Ovary (tissue), 9 donors: ENCODE measurements around the gene SLC46A1. TPM values are rescaled to one million over a fixed set of nuclear protein-coding genes. Genes with fewer than 3 reads are reported as not detected.

Experiments
- DNase-seq, 5 donors: peaks; one replicate each; pipeline ENCODE4 v3.0.0-alpha.2; 2019 to 2020
- H3K27ac ChIP-seq, 2 donors: fragments of 200-600 bp; one replicate each; pipeline versions ENCODE4 v1.5.1 to v1.8.0; 2019 to 2022
- H3K27me3 ChIP-seq: fragments of 200-600 bp; one replicate; pipeline ENCODE4 v1.8.0; 2022
- H3K36me3 ChIP-seq: fragments of 200-600 bp; sonication (generic); one replicate; pipeline ENCODE4 v1.5.1; 2019
- H3K4me1 ChIP-seq: one replicate; pipeline ENCODE4 v1.8.1; 2013; ENCODE audit warnings: mild to moderate bottlenecking, moderate library complexity; ENCODE audit not compliant: insufficient read depth
- H3K4me3 ChIP-seq: fragments of 200-600 bp; sonication (generic); one replicate; pipeline ENCODE4 v1.5.1; 2017
- H3K9me3 ChIP-seq, 2 donors: fragments of 200-600 bp in 1 of 2; sonication (generic) in 1 of 2; one replicate each; pipeline versions ENCODE4 v1.5.1 to v1.8.1; 2013 to 2019; ENCODE audit warnings: mild to moderate bottlenecking in 1 of 2, moderate library complexity in 1 of 2
- CTCF ChIP-seq, 3 donors: fragments of 450-650 bp in 2 of 3; fragments of 200-600 bp in 1 of 3; IDR thresholded peaks; one replicate each; pipeline versions ENCODE4 v1.5.1 to v1.8.0; 2016 to 2022; ENCODE audit warnings: antibody characterized with exemption in 3 of 3, mild to moderate bottlenecking in 1 of 3
- EP300 ChIP-seq: sonication (generic); formaldehyde crosslinking; IDR thresholded peaks from one replicate; pipeline ENCODE4 v1.6.1; 2017; ENCODE audit warnings: antibody characterized with exemption
- POLR2A ChIP-seq: fragments of 450-650 bp; IDR thresholded peaks from one replicate; pipeline ENCODE4 v1.6.1; 2017; ENCODE audit warnings: antibody characterized with exemption, mild to moderate bottlenecking, moderate library complexity
- WGBS, 3 donors: extraction: QIAGEN DNeasy Blood & Tissue Kit in 1 of 3; methylation state at CpG; one replicate each; pipeline versions ENCODE4 v1.1.5 to v1.1.7; 2013 to 2017; 5-methylcytosine and 5-hydroxymethylcytosine counted together
- intact Hi-C, 4 donors: fragments of 100-400 bp; cut with DNase I; formaldehyde crosslinking; loops; one replicate each; pipeline versions ENCODE4 v1.11.0 to v1.15.1; 2022 to 2023
- microRNA-seq, 3 donors: library from miRNA; unstranded; fragments of <30 nt; microRNA quantifications; one replicate each; pipeline versions ENCODE4 to v1.2.0, GENCODE V29; 2019 to 2020
- polyA plus RNA-seq, 2 donors: library from polyadenylated mRNA; stranded (reverse); fragments of 200-250 nt in 1 of 2; fragments of 350-450 nt in 1 of 2; fragmentation: Illumina TruSeq in 1 of 2; extraction: RNeasy Lipid Tissue Mini Kit (QIAGEN cat#74804) in 1 of 2; gene quantifications; one replicate each; pipeline ENCODE4 v1.2.3, GENCODE V29; 2013 to 2014
- total RNA-seq, 7 donors: library from RNA; depleted of rRNA in 2 of 7; stranded (reverse); fragments of >200 nt in 2 of 7; fragmentation: NEBNext Ultra II Directional in 3 of 7; extraction: Animal tissue kit (Norgen Biotek cat#: 25700) in 3 of 7; gene quantifications; one replicate each; pipeline versions ENCODE4 v1.1.0 to v1.2.4, GENCODE V29; 2016 to 2023
- donor health status: DM: no; HTN: no; CAD: no; lungs with moderate emphysema.
- donor health status: DM: no; HTN: no; CAD: no.
- donor health status: Bipolar disorder and iron deficiency.
- donor health status: DM: yes; HTN: yes; CAD: no.
- donor health status: DM: no; HTN: no; CAD: no.
- donor health status: DM: yes; HTN: yes; CAD: no.

SLC46A1 gene
- total and polyA plus RNA-seq, 9 donors = 4.0 to 32.2 (median 12.2) TPM

DNA sequence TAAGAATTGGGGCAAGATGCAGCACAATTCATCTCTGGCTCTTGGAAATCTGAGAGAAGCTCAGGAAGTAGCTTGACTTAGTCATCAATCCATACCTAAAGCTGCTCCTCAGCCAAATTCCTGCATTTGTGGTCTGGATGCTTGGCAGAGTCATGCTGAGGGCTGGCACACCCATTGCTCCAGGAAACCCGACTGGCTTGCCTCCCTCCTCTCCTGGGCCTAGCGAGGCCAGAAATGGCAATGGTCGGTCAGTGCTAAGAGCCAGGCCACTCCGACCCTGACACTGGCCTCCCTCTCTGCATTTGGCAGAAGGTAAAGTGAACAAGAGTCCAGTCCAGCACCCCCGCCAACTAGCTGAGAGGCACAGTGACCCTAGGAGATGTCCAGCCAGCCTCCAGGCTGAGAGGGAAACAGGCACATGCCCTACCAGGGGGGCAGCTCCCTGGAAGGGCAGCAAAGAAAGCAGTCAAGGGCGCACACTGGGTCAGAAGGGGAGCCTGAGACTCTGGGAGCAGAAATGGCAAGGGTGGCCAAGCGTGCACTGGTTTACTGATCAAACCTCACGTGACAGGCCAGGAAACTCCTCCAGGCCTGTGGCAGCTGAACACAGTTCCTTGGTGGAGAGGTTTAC, 58.6 kb downstream of the SLC46A1 start:
- WGBS, 3 donors = 17 to 40% (median 17%) methylated on average over 8 of the region's 8 CpGs
- H3K9me3 ChIP-seq = no peaks in the 10 kb centered on the region
- DNase-seq = peak in 3 of 5 donors; percentile 38 to 60 (median 46)
- H3K27ac ChIP-seq = peak overlapping the region; percentile 12 to 69
- H3K4me1 ChIP-seq = peaks cover 23% of the 10 kb centered on the region
- H3K4me3 ChIP-seq = no peak overlapping the region
- no peak for TF ChIP-seq CTCF (IDR thresholded peaks at IDR 0.05)
- no peaks in the 10 kb centered on the region for H3K36me3 ChIP-seq
- H3K27me3 ChIP-seq = no peaks in the 10 kb centered on the region
- intact Hi-C loops = no loop called here

GRCh38 chr17:28346746-28347246, 59.2 kb downstream of the SLC46A1 start:
- no peaks in the 10 kb centered on the region for H3K9me3 ChIP-seq
- peak in 4 of 5 donors; percentile 57 to 76 (median 66) for DNase-seq
- H3K27ac ChIP-seq = peak overlapping the region in 1 of 2 donors; percentile 69
- H3K4me1 ChIP-seq = peaks cover 23% of the 10 kb centered on the region
- no peaks in the 10 kb centered on the region for H3K27me3 ChIP-seq
- WGBS, 3 donors = 5 to 18% (median 12%) methylated on average over 7 of the region's 7 CpGs
- no peaks in the 10 kb centered on the region for H3K36me3 ChIP-seq
- H3K4me3 ChIP-seq = no peak overlapping the region
- peak in 1 of 3 donors; percentile 42 for TF ChIP-seq CTCF (IDR thresholded peaks at IDR 0.05)
- TF ChIP-seq EP300 = no peak
- intact Hi-C loops = no loop called here

- H3K27me3 ChIP-seq = no peaks in the 10 kb centered on the region
- no peaks in the 10 kb centered on the region for H3K36me3 ChIP-seq
- no peak overlapping the region for H3K4me3 ChIP-seq
- no peaks in the 10 kb centered on the region for H3K9me3 ChIP-seq
- peak overlapping the region in 1 of 2 donors; percentile 69 for H3K27ac ChIP-seq
- H3K4me1 ChIP-seq = peaks cover 23% of the 10 kb centered on the region
- TF ChIP-seq CTCF (IDR thresholded peaks at IDR 0.05) = no peak
- TF ChIP-seq POLR2A = no peak
- TF ChIP-seq EP300 = no peak
- DNase-seq = no peak
- intact Hi-C loops = no loop called here
- WGBS, 3 donors = 13 to 24% (median 16%) methylated on average over 2 of the region's 2 CpGs
These were observed 59.8 kb downstream of the SLC46A1 start for GRCh38 chr17:28346199-28346580.

- H3K36me3 ChIP-seq = no peaks in the 10 kb centered on the region
- no peaks in the 10 kb centered on the region for H3K9me3 ChIP-seq
- H3K4me1 ChIP-seq = peaks cover 23% of the 10 kb centered on the region
- TF ChIP-seq POLR2A = no peak
- no peak for TF ChIP-seq CTCF (IDR thresholded peaks at IDR 0.05)
- no peak for TF ChIP-seq EP300
- H3K27me3 ChIP-seq = no peaks in the 10 kb centered on the region
- intact Hi-C loops = no loop called here
- H3K27ac ChIP-seq = peak overlapping the region in 1 of 2 donors; percentile 69
- H3K4me3 ChIP-seq = no peak overlapping the region
- DNase-seq = no peak
- 53 to 62% (median 53%) methylated on average over 13 of the region's 13 CpGs for WGBS, 3 donors
These were observed 60.4 kb downstream of the SLC46A1 start for GRCh38 chr17:28345419-28346198.

Small RNA genes lying within 50 kb of the gene (microRNA-seq; reads per million reads assigned to microRNA genes)
- gene MIR4723 = 0.36 to 1.1 (median 0.75) reads per million in 3 donors

Other genes starting within 250 kb of the SLC46A1 start
- 10 to 100 TPM; 18.7 to 74.4 (median 26.0) TPM for gene TMEM97, start 87.0 kb downstream of the SLC46A1 start, total RNA-seq
- 10 to 100 TPM; 20.3 to 93.0 TPM for gene TMEM97, start 87.0 kb downstream of the SLC46A1 start, polyA plus RNA-seq
- 10 to 100 TPM; 20.2 to 49.2 (median 24.3) TPM for gene IFT20, start 70.7 kb downstream of the SLC46A1 start, total RNA-seq
- 10 to 100 TPM; 39.4 to 44.3 TPM for gene IFT20, start 70.7 kb downstream of the SLC46A1 start, polyA plus RNA-seq
- 10 to 100 TPM; 13.5 to 36.3 (median 31.5) TPM for gene TNFAIP1, start 70.5 kb downstream of the SLC46A1 start, total RNA-seq
- gene TNFAIP1, start 70.5 kb downstream of the SLC46A1 start, polyA plus RNA-seq = 10 to 100 TPM; 13.4 to 37.9 TPM
- gene POLDIP2, start 48.7 kb downstream of the SLC46A1 start, total RNA-seq = 10 to 100 TPM; 37.4 to 82.6 (median 59.6) TPM
- 100 to 1,000 TPM in 1 of 2 donors, 10 to 100 TPM in 1; 43.4 to 110 TPM for gene POLDIP2, start 48.7 kb downstream of the SLC46A1 start, polyA plus RNA-seq
- gene SEBOX, start 41.0 kb downstream of the SLC46A1 start, total RNA-seq = not detected
- gene SEBOX, start 41.0 kb downstream of the SLC46A1 start, polyA plus RNA-seq = not detected
- 1 to 10 TPM in 5 of 7 donors, under 1 TPM in 1, not detected in 1; 0.25 to 5.9 (median 4.1) TPM for gene VTN, start 35.9 kb downstream of the SLC46A1 start, total RNA-seq
- 10 to 100 TPM in 1 of 2 donors, 1 to 10 TPM in 1; 1.5 to 20.5 TPM for gene VTN, start 35.9 kb downstream of the SLC46A1 start, polyA plus RNA-seq
- gene SARM1, start 34.5 kb downstream of the SLC46A1 start, total RNA-seq = 10 to 100 TPM in 6 of 7 donors, 1 to 10 TPM in 1; 7.4 to 21.5 (median 16.5) TPM
- 10 to 100 TPM in 1 of 2 donors, 1 to 10 TPM in 1; 9.0 to 12.4 TPM for gene SARM1, start 34.5 kb downstream of the SLC46A1 start, polyA plus RNA-seq
- gene SLC13A2, start 67.4 kb upstream of the SLC46A1 start, total RNA-seq = under 1 TPM in 1 of 7 donors, not detected in 6; 0.95 TPM
- gene SLC13A2, start 67.4 kb upstream of the SLC46A1 start, polyA plus RNA-seq = not detected
- gene FOXN1, start 100.1 kb upstream of the SLC46A1 start, total RNA-seq = not detected
- not detected for gene FOXN1, start 100.1 kb upstream of the SLC46A1 start, polyA plus RNA-seq
- gene UNC119, start 146.4 kb upstream of the SLC46A1 start, total RNA-seq = 10 to 100 TPM; 14.4 to 27.3 (median 19.5) TPM
- gene UNC119, start 146.4 kb upstream of the SLC46A1 start, polyA plus RNA-seq = 10 to 100 TPM; 18.6 to 19.3 TPM
- gene PIGS, start 165.3 kb upstream of the SLC46A1 start, total RNA-seq = 10 to 100 TPM; 16.1 to 42.2 (median 33.5) TPM
- gene PIGS, start 165.3 kb upstream of the SLC46A1 start, polyA plus RNA-seq = 10 to 100 TPM; 26.6 to 64.8 TPM
- 10 to 100 TPM; 17.1 to 71.5 (median 28.4) TPM for gene ALDOC, start 170.7 kb upstream of the SLC46A1 start, total RNA-seq
- gene ALDOC, start 170.7 kb upstream of the SLC46A1 start, polyA plus RNA-seq = 10 to 100 TPM; 25.4 to 39.1 TPM
- 1 to 10 TPM; 2.1 to 5.0 (median 3.3) TPM for gene SPAG5, start 192.8 kb upstream of the SLC46A1 start, total RNA-seq
- gene SPAG5, start 192.8 kb upstream of the SLC46A1 start, polyA plus RNA-seq = 1 to 10 TPM; 2.9 to 3.8 TPM
- gene RSKR, start 208.0 kb upstream of the SLC46A1 start, total RNA-seq = 10 to 100 TPM in 3 of 7 donors, 1 to 10 TPM in 4; 3.6 to 16.2 (median 7.9) TPM
- 1 to 10 TPM; 4.1 to 8.7 TPM for gene RSKR, start 208.0 kb upstream of the SLC46A1 start, polyA plus RNA-seq
- 100 to 1,000 TPM in 3 of 7 donors, 10 to 100 TPM in 4; 57.2 to 148 (median 93.2) TPM for gene BLTP2, start 238.9 kb upstream of the SLC46A1 start, total RNA-seq
- 100 to 1,000 TPM in 1 of 2 donors, 10 to 100 TPM in 1; 24.9 to 100 TPM for gene BLTP2, start 238.9 kb upstream of the SLC46A1 start, polyA plus RNA-seq